Liver (tissue), 9 donors: Measurements from ENCODE around the gene PKP3. TPM values are rescaled to one million over a fixed set of nuclear protein-coding genes. Genes with fewer than 3 reads are reported as not detected.

Source experiments
- DNase-seq: peaks from one replicate; pipeline ENCODE4 v3.0.0-alpha.2; 2017; ENCODE audit warnings: low spot score
- H3K27ac ChIP-seq, 2 donors: one replicate each; pipeline ENCODE4 v1.7.0; 2013; ENCODE audit warnings: inconsistent platforms in 2 of 2, low read length in 2 of 2, control low read depth in 1 of 2, low read depth in 1 of 2, mild to moderate bottlenecking in 1 of 2
- H3K27me3 ChIP-seq, 4 donors: one replicate each; pipeline versions ENCODE4 v1.6.1 to v1.7.0; 2013; ENCODE audit warnings: low read length in 3 of 4, inconsistent platforms in 1 of 4, mild to moderate bottlenecking in 1 of 4, moderate library complexity in 1 of 4; ENCODE audit not compliant: control insufficient read depth in 4 of 4, insufficient read depth in 4 of 4
- H3K36me3 ChIP-seq, 4 donors: one replicate each; pipeline versions ENCODE4 v1.6.1 to v1.7.0; 2013; ENCODE audit warnings: low read length in 3 of 4, mild to moderate bottlenecking in 3 of 4, low read depth in 1 of 4, moderate library complexity in 1 of 4; ENCODE audit not compliant: control insufficient read depth in 4 of 4, insufficient read depth in 3 of 4
- H3K4me1 ChIP-seq, 4 donors: one replicate each; pipeline versions ENCODE4 v1.6.1 to v1.7.0; 2013; ENCODE audit warnings: low read length in 3 of 4, mild to moderate bottlenecking in 3 of 4, moderate library complexity in 1 of 4; ENCODE audit not compliant: control insufficient read depth in 4 of 4, insufficient read depth in 4 of 4
- H3K4me3 ChIP-seq, 3 donors: one replicate each; pipeline versions ENCODE4 v1.6.1 to v1.7.0; 2013; ENCODE audit warnings: low read length in 3 of 3, control low read depth in 1 of 3, low read depth in 1 of 3, mild to moderate bottlenecking in 1 of 3
- H3K9ac ChIP-seq, 2 donors: one replicate each; pipeline ENCODE4 v1.7.0; 2013; ENCODE audit warnings: low read length in 2 of 2, mild to moderate bottlenecking in 2 of 2, moderate library complexity in 2 of 2, control low read depth in 1 of 2, low read depth in 1 of 2
- H3K9me3 ChIP-seq, 4 donors: one replicate each; pipeline versions ENCODE4 v1.6.1 to v1.7.0; 2013; ENCODE audit warnings: low read length in 3 of 4; ENCODE audit not compliant: control insufficient read depth in 4 of 4
- CTCF ChIP-seq: fragments of 150-350 bp; IDR thresholded peaks from 2 replicates; pipeline ENCODE4 v1.5.1; 2017; ENCODE audit warnings: improper control_type of control experiment, low read depth, low read length; ENCODE audit not compliant: missing input control
- FOXA2 ChIP-seq: IDR thresholded peaks from 2 replicates; pipeline ENCODE4 v1.6.1; 2016; ENCODE audit warnings: antibody characterized with exemption
- GABPA ChIP-seq, 2 donors: IDR thresholded peaks in 1 of 2; conservative IDR thresholded peaks in 1 of 2; 2 replicates each; pipeline ENCODE4 v1.6.1; 2016; ENCODE audit warnings: antibody characterized with exemption in 2 of 2, mild to moderate bottlenecking in 1 of 2, moderate library complexity in 1 of 2
- HNF4A ChIP-seq, 2 donors: conservative IDR thresholded peaks; 2 replicates each; pipeline ENCODE4 v1.6.1; 2016; ENCODE audit warnings: antibody characterized with exemption in 2 of 2, mild to moderate bottlenecking in 2 of 2
- HNF4G ChIP-seq: IDR thresholded peaks from 2 replicates; pipeline ENCODE4 v1.6.1; 2016; ENCODE audit warnings: antibody characterized with exemption
- NR2F2 ChIP-seq: IDR thresholded peaks from 2 replicates; pipeline ENCODE4 v1.6.1; 2016; ENCODE audit warnings: antibody characterized with exemption
- REST ChIP-seq: IDR thresholded peaks from 2 replicates; pipeline ENCODE4 v1.6.1; 2016; ENCODE audit warnings: antibody characterized with exemption, mild to moderate bottlenecking
- SP1 ChIP-seq: IDR thresholded peaks from 2 replicates; pipeline ENCODE4 v1.6.1; 2018; ENCODE audit warnings: antibody characterized with exemption, mild to moderate bottlenecking
- TAF1 ChIP-seq: conservative IDR thresholded peaks from 2 replicates; pipeline ENCODE4 v1.6.1; 2016; ENCODE audit warnings: antibody characterized with exemption, mild to moderate bottlenecking
- YY1 ChIP-seq: IDR thresholded peaks from 2 replicates; pipeline ENCODE4 v1.6.1; 2016; ENCODE audit warnings: antibody characterized with exemption, mild to moderate bottlenecking
- WGBS: extraction: QIAGEN DNeasy Blood & Tissue Kit; methylation state at CpG from one replicate; pipeline ENCODE4 v1.1.7; 2013; 5-methylcytosine and 5-hydroxymethylcytosine counted together
- polyA plus RNA-seq, 2 donors: library from polyadenylated mRNA; stranded (reverse) in 1 of 2; unstranded in 1 of 2; fragments of 200-250 nt in 1 of 2; fragments of >200 nt in 1 of 2; fragmentation: Nextera tagmentation in 1 of 2; extraction: Ambion mirVana in 1 of 2; gene quantifications; one replicate each; pipeline versions ENCODE4 v1.2.1 to v1.2.3, GENCODE V29; 2013 to 2015
- total RNA-seq, 2 donors: library from RNA; depleted of rRNA; stranded (reverse); fragments of >200 nt; gene quantifications; one replicate each; pipeline ENCODE4 v1.2.3, GENCODE V29; 2014
- TF ChIP-seq, protein P1 (sequence below): IDR thresholded peaks from 2 replicates; pipeline ENCODE4 v1.6.1; 2016; ENCODE audit warnings: antibody characterized with exemption
- TF ChIP-seq, protein P2 (sequence below): IDR thresholded peaks from 2 replicates; pipeline ENCODE4 v1.6.1; 2016; ENCODE audit warnings: antibody characterized with exemption
- donor health status: healthy.
- donor health status: healthy.
- donor health status: healthy.
- donor health status: healthy.
- donor health status: healthy.

The PKP3 gene
- total and polyA plus RNA-seq, 4 donors: 0.08 to 0.37 (median 0.25) TPM; not detected in 1

GRCh38 chr11:432501-433100, 38.6 kb downstream of the PKP3 start (continued):
- TF ChIP-seq, protein P1, sequence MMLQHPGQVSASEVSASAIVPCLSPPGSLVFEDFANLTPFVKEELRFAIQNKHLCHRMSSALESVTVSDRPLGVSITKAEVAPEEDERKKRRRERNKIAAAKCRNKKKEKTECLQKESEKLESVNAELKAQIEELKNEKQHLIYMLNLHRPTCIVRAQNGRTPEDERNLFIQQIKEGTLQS: no peak
- no peak for TF ChIP-seq GABPA (IDR thresholded peaks at IDR 0.05 in 1 of 2, conservative IDR thresholded peaks at IDR 0.05 in 1 of 2)
- TF ChIP-seq FOXA2: no peak
- TF ChIP-seq NR2F2: no peak
- no peak for TF ChIP-seq YY1
- TF ChIP-seq REST: no peak
- TF ChIP-seq SP1: no peak

DNA sequence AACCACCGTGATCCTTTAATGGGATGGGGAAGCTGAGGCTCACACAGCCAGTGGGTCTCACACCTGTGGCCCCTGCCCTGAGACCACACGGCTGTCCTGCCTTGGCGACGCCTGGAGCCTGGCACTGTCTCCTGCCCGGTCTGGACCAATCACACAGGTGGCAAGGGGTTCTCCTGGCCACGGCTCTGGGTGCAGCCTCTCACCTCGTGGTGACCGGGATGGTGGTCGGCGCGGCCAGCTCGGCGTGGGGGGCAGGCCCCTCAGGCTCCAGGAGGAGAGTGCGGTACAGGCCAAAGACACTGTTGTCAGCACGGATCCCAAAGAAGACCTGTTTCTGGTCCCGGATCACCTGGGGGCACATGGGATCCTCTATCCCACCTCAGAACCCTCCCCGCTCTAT, 39.1 kb downstream of the PKP3 start:
- Histone ChIP-seq H3K27ac (no peak overlapping the region), H3K4me3 (no peak overlapping the region), H3K4me1 (no peaks in the 10 kb centered on the region), H3K36me3 (no peaks in the 10 kb centered on the region), H3K9me3 (no peaks in the 10 kb centered on the region), H3K27me3 (no peaks in the 10 kb centered on the region), H3K9ac (no peak overlapping the region)
- DNase-seq: no peak
- TF ChIP-seq, protein P1: no peak
- TF ChIP-seq, protein P2, sequence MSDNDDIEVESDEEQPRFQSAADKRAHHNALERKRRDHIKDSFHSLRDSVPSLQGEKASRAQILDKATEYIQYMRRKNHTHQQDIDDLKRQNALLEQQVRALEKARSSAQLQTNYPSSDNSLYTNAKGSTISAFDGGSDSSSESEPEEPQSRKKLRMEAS: no peak
- no peak for TF ChIP-seq HNF4A (conservative IDR thresholded peaks at IDR 0.05)
- no peak for TF ChIP-seq SP1
- 94% methylated on average over 17 of the region's 17 CpGs for WGBS

- no peak overlapping the region for H3K4me3 ChIP-seq
- no peaks in the 10 kb centered on the region for H3K4me1 ChIP-seq
- H3K9me3 ChIP-seq: no peaks in the 10 kb centered on the region
- no peak for DNase-seq
- no peak overlapping the region for H3K27ac ChIP-seq
- H3K27me3 ChIP-seq: no peaks in the 10 kb centered on the region
- H3K9ac ChIP-seq: no peak overlapping the region
- WGBS: 90% methylated on average over 20 of the region's 20 CpGs
- TF ChIP-seq, protein P2: no peak
- TF ChIP-seq REST: no peak
- TF ChIP-seq, protein P1: no peak
- no peak for TF ChIP-seq HNF4A (conservative IDR thresholded peaks at IDR 0.05)
- TF ChIP-seq CTCF: no peak
- TF ChIP-seq TAF1: no peak
- no peak for TF ChIP-seq FOXA2
- no peak for TF ChIP-seq HNF4G
- H3K36me3 ChIP-seq: no peaks in the 10 kb centered on the region
Measured at GRCh38 chr11:433641-434040, 39.6 kb downstream of the PKP3 start.
